Stomach (tissue), 4 donors: Measurements from ENCODE around the gene PDZK1IP1.

Experiments used
- CTCF ChIP-seq, 7 experiments: fragments of 450-650 bp in 4 of 7; fragments of 200-600 bp in 3 of 7; sonication (generic) in 3 of 7; IDR thresholded peaks; one replicate each; pipeline ENCODE4 v1.5.1; 2016 to 2019; ENCODE audit warnings: antibody characterized with exemption in 7 of 7, control low read depth in 2 of 7, mild to moderate bottlenecking in 1 of 7
- EP300 ChIP-seq: sonication (generic); formaldehyde crosslinking; IDR thresholded peaks from one replicate; pipeline ENCODE4 v1.6.1; 2017; ENCODE audit warnings: antibody characterized with exemption
- POLR2A ChIP-seq, 4 donors: fragments of 450-650 bp; IDR thresholded peaks; one replicate each; pipeline ENCODE4 v1.6.1; 2016; ENCODE audit warnings: antibody characterized with exemption in 4 of 4, control low read depth in 2 of 4, mild to moderate bottlenecking in 1 of 4, moderate library complexity in 1 of 4

GRCh38 chr1:47229886-47230691 is 40.3 kb upstream of the PDZK1IP1 start:
- TF ChIP-seq POLR2A (IDR thresholded peaks at IDR 0.05) (no peak), CTCF (IDR thresholded peaks at IDR 0.05) (no peak), EP300 (no peak)
